Measurements from ENCODE around the gene IL1R2.
"Not testable (repeated sequence)": the region's sequence is repeated elsewhere in the genome, so short reads cannot be mapped to it uniquely, and the experiment has no call there.

Gene IL1R2

GRCh38 chr2:102000012-102000411, 8.3 kb downstream of the IL1R2 start:
- DNase-seq (ENCODE audit: low read depth) = no peak

GRCh38 chr2:102000813-102001766, 9.3 kb downstream of the IL1R2 start:
- no peak for DNase-seq (ENCODE audit: low read depth)

DNA sequence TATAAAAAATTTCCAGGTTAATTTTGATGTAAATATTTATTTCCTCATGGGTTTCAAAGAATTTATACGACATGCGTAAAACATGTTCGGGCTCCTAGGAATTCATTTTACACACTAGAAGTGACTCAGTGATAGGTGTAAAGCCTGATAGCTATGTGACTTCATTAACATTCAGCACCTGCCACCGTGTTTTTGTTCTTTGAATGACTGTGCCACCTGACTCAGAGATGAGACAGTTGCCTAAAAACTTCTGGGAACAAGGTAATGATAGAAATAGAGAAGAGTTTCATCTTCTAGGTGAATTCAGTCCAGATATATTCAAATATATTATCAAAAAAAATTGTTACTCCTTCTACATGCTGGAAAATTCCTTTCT, 10.0 kb downstream of the IL1R2 start:
- DNase-seq (ENCODE audit: low read depth) = no peak

DNA sequence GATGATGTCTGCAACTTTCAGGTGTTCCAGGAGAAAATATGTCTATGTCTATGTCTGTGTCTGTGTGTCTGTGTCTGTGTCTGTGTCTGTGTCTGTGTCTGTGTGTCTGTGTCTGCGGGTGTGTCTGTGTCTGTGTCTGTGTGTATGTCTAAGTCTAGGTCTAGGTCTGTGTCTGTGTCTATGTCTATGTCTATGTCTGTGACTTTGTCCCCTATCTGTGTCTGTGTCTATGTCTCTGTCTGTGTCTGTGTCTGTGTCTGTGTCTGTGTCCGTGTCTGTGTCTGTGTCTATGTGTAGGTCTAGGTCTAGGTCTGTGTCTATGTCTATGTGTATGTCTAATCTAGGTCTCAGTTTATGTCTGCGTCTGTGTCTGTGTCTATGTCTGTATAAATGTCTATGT, 10.5 kb downstream of the IL1R2 start:
- no peak for DNase-seq (ENCODE audit: low read depth)

DNA sequence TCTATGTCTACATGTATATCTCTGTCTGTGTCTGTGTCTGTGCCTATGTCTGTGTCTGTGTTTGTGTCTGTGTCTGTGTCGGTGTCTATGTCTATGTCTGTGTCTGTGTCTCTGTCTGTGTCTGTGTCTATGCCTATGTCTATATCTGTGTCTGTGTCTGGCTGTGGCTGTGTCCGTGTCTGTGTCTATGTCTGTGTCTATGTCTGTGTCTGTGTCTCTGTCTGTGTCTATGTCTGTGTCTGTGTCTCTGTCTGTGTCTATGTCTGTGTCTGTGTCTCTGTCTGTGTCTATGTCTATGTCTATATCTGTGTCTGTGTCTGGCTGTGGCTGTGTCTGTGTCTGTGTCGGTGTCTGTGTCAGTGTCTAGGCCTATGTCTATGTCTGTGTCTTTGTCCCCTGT, 11.1 kb downstream of the IL1R2 start:
- DNase-seq (ENCODE audit: low read depth) = not testable (repeated sequence)

GRCh38 chr2:102003696-102004095, 11.9 kb downstream of the IL1R2 start:
- DNase-seq (ENCODE audit: low read depth) = no peak

DNA sequence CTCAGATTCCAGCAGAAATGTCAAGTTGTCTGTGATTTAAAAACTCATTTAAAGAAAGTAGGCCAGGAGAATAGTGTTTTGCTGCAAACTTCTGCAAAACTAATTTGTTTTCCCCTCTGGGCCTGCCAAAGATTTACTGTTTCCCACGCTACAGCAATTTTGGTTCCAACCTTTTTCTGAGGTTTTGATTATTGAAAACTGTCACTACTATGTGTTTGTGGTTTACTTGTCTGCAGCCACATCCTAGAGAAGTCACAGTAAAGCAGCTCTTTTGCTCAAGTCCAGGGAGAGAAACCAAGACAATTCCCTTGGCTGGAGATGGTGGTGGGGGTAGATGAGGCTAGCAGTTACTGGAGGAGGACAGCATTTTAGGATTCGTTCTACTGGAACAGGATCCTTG, 12.8 kb downstream of the IL1R2 start:
- DNase-seq (ENCODE audit: low read depth) = no peak

GRCh38 chr2:102005449-102005848, 13.7 kb downstream of the IL1R2 start:
- no peak for DNase-seq (ENCODE audit: low read depth)

DNA sequence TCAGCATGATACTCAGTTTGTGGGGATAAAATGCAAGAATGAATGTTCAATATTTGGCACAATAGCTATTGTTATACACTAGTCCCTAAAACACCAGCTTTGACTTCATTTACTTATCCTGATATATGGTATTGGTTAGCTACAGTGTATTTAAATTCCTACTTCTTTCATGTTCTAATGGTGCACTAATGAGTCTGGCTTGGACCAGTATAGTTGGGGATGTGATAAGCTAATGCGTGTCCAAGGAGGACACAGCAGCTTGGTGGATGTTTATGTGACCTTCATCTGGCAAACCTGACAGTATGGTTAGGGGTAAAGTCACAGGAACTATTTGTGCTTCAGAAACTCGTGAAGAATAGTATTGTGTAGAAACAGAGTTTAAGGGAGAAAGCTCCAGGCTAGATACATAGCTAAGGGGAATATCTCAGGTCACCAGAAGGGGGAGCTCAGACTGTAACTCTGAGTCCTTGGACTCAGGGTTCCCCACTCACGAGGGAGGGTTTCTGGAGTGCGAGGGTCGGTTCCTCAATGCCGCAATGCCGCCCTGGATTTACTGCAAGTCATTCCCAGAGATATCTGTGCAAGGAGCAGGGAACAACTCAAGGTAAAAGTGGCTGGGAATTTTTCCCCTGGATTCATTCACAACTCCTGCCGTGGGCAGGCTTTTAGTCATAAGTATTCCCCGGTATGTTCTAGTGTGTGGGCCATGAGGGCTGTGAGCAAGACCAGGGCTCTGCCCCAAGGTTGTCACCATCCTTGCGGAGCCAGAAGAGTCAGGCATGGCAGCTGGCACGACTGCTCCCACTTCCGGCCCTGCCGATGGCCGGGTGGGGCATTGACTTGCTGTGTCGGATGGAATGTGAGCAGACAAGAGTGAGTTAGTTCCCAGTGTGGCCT, 14.5 kb downstream of the IL1R2 start:
- no peak for DNase-seq (ENCODE audit: low read depth)

DNA sequence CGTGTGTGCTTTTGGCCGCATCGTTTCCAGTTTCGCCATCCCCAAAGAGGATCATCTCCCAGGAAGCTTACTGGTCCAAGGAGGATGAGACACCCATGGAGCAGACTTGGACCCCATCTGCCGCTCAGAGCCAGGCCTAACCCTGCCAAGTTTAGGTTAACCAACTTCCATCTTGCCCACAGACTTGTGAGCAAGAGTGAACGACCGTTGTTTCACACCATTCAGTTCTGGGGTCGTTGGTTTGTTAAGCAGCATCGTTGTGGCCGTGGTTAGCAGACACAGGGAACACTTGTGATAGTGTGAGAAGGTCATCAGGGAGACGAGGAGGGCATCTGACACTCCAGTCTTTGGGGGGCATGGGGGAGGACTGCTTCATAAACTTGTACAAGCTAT, 15.1 kb downstream of the IL1R2 start:
- no peak for DNase-seq (ENCODE audit: low read depth)

DNA sequence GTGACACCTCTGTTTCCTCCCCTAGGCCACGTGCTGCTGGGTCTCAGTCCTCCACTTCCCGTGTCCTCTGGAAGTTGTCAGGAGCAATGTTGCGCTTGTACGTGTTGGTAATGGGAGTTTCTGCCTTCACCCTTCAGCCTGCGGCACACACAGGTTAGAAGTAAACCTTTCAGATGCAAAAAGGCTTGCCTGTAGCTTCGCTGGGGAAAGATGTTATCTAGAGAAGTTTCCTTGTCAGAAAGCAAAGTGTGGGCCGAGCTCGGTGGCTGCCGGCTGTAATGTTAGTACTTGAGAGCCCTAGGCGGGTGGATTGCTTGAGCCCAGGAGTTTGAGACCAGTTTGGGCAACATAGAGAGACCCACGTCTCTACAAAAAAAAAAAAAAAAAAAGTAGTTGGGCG, 16.7 kb downstream of the IL1R2 start:
- DNase-seq (ENCODE audit: low read depth) = no peak

DNA sequence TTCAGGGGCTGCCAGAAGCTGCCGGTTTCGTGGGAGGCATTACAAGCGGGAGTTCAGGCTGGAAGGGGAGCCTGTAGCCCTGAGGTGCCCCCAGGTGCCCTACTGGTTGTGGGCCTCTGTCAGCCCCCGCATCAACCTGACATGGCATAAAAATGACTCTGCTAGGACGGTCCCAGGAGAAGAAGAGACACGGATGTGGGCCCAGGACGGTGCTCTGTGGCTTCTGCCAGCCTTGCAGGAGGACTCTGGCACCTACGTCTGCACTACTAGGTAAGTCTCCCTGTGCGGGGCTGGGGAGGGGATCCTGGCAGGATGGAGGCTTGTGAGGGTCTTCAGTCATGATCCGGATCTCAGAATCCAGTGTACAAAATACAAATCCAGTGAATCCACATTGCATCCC, 17.8 kb downstream of the IL1R2 start:
- no peak for DNase-seq (ENCODE audit: low read depth)

GRCh38 chr2:102010902-102011301, 19.1 kb downstream of the IL1R2 start:
- DNase-seq (ENCODE audit: low read depth) = no peak

DNA sequence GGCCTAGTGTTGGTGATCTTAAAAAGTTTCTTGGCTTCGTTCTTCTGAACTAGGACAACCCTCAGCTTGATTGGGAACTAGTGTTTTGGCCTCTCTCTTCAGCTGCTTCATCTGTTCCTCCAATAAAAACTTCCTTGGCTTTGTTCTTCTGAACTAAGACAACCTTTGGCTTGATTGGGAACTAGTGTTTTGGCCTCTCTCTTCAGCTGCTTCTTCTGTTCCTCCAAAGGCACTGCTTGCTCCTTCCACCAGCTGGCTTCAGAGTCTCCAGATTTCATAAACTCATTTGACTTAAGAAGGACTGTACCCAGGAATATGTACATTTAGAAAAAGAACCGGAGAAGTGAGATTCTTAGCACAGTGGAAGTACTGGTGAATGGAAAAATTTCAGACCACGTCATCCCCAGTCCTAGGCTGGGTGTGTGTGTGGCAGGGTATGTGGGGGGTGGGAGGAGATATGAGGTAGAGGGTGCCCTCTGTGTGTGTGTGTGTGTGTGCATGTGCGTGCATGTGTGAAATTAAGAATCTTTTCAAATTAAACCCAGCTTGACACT, 20.4 kb downstream of the IL1R2 start:
- no peak for DNase-seq (ENCODE audit: low read depth)

DNA sequence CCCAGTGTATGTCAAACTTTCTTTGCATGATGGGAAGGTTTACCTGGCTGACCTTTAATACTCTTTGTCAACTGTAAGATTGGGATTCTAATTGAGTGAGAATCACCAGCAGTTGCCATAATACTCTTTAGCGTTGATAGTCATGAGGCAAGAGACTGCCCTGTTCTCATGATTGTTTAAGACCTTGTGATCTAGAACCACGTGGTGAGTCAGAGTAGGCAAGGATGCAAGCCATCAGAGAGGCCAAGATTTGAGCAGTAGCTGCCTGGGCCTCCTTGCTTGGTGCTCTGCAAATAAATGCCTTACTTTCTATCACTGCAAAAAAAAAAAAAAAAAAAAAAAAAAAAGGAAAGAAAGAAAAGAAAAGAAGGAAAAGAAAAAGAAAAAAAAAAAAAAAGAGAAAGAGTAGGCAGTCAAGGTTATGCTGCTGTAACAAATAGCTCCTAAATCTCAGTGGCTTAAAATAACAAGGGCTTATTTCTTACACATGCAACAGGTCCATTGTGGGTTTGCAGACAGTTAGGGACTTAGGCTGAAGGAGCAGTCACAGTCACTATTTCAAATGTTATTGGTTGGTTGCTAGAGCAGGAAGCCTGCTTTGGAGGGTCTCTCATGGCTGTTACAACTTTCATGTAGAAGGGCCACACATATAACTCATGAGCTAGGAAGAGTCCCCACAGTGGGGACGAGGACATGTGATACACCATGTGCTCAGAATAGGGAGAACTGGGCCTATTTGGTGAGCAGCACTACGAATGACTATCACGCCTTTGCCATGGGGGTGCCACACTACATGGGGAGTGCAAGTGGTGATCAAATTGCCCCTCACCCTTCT, 21.7 kb downstream of the IL1R2 start:
- no peak for DNase-seq (ENCODE audit: low read depth)

- DNase-seq (ENCODE audit: low read depth) = no peak
Measured at GRCh38 chr2:102014041-102014345, 22.2 kb downstream of the IL1R2 start.

DNA sequence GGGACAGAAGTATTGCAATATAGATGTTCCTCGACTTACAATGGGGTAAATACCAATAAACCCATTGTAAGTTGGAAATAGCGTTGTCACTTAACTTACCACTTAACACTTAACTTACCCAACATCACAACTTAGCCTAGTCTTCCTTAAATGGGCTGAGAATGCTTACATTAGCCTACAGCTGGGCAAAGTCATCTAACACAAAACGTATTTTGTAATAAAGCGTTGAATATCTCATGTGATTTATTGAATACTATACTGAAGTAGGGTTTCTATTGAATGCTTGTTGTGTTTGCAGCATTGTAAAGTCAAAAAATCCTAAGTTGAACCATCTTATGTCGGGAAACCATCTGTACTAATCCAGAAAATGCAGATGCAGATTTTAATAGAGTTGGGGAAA, 23.6 kb downstream of the IL1R2 start:
- DNase-seq (ENCODE audit: low read depth) = no peak

DNA sequence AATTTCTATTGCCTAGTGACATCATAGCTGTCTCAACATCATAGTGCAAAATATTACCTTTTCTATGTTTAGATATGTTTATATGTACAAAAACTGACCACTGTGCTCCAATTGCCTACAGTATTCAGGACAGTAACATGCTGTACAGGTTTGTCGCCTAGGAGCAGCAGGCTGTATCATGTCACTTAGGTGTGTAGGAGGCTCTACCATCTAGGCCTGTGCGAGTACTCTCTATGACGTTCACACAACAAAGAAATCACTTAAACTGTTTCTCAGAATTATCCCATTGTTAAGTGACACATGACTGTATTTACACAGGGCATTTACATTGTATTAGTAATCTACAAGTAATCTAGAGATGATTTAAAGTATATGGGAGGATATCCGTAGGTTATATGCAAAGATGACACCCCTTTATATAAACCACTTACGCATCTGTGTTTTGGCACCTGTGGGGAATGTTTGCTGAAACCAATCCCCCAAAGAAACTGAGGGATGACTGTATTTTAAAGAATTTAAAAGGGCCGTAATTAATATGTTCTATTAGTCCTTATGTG, 24.7 kb downstream of the IL1R2 start:
- DNase-seq (ENCODE audit: low read depth) = no peak

DNA sequence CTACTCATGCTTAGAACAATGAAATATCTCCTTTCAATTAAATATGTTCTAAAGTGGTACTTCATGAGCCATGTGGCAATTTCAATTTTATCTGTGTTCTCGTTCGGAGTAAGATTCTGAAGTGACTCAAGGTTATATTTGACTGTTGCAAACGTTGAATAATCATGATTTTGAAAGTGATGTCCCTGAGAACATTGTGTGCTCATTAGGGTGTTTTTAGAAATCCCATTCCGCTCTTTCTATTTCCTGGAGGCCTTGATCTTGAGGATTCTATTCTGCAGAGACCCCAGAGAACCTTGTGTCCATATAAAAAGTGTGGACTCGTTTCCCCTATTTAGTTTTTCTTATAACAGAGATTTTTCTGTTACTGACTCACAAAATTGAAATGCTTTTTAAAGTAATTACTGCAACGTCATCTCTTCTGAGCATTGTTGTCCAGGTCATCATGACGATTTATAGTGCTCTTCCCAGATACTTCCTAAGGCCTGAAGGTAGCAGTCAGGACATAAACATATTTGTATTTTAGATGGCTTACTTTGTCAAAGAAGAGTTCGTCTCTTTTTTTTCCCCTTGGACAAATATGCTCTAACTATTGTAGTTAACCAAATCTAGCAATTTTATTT, 27.2 kb downstream of the IL1R2 start:
- no peak for DNase-seq (ENCODE audit: low read depth)

DNA sequence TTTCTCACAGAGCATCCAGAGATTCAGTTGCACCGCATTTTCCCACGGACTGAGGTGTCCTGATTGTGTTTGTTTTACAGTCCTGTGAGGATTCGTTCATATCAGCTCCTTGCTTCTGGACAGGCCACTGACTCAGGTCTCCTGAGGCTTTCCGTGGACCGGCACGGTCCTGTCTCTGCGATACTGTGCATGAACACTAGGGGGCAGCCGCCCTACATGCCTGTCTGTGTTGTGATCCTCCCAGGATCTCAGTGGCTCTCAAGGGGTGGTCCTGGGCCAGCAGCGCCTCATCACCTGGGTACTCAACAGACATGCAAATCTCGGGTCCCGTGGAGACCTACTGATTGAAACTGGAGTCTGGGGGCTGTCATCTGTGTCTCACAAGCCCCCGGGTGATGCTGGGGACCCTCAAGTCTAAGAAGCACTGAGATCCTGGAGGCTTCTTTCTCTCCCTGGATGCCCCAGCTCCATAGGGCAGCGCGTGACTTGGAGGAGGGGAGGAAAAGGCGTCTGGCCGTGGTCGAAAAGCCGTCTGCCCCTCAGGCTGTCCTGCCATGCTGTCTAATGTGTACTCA, 28.9 kb downstream of the IL1R2 start:
- peak; percentile 70 for DNase-seq (ENCODE audit: low read depth)

DNA sequence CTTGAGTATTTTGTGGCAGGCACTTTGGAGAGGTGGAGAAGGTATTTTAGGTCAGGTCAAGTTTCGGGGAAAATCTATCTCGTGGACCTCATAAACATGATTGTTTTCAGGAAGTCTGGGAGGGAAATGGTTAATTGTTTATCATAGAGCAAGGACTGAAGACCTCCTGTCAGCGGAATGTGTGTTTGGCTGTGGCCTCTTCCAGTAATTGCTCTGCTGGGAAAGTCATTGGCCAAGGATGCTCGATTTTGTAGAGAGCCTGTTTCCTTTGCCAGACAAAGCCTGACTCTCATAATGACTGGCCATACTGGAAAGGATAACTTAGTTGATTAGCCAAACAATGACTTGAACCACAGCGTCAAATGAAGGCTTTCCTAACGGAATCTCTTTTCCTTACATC, 30.0 kb downstream of the IL1R2 start:
- no peak for DNase-seq (ENCODE audit: low read depth)
